HG02571 (cell line): Measurements from ENCODE around the gene GPATCH2L.

Experiments used
- ATAC-seq: cut with Tn5 transposase; IDR thresholded peaks from one replicate; pipeline ENCODE4 v1.9.1; 2021; ENCODE audit warnings: mild to moderate bottlenecking, moderate library complexity; ENCODE audit not compliant: unreplicated experiment

Gene GPATCH2L

GRCh38 chr14:76135722-76136121 lies 16.0 kb upstream of the GPATCH2L start:
- no peak for ATAC-seq

GRCh38 chr14:76136476-76137110 lies 15.1 kb upstream of the GPATCH2L start:
- no peak for ATAC-seq

- ATAC-seq, result no peak
Measured at GRCh38 chr14:76138119-76138757, 13.5 kb upstream of the GPATCH2L start.

GRCh38 chr14:76138758-76139723 lies 12.7 kb upstream of the GPATCH2L start:
- no peak for ATAC-seq

GRCh38 chr14:76143642-76144041 lies 8.1 kb upstream of the GPATCH2L start:
- no peak for ATAC-seq

- no peak for ATAC-seq
Measured at GRCh38 chr14:76146976-76147375, 4.7 kb upstream of the GPATCH2L start.

GRCh38 chr14:76149196-76149595 lies 2.5 kb upstream of the GPATCH2L start:
- no peak for ATAC-seq

- ATAC-seq, result peak; percentile 75
Measured at GRCh38 chr14:76152333-76152681, 585 bp downstream of the GPATCH2L start.

- no peak for ATAC-seq
Measured at GRCh38 chr14:76153919-76154318, 2.2 kb downstream of the GPATCH2L start.

- no peak for ATAC-seq
Measured at GRCh38 chr14:76154539-76155126, 2.9 kb downstream of the GPATCH2L start.

GRCh38 chr14:76163668-76164363 lies 12.1 kb downstream of the GPATCH2L start:
- ATAC-seq, result no peak

- ATAC-seq, result no peak
Measured at GRCh38 chr14:76168531-76168930, 16.8 kb downstream of the GPATCH2L start.

GRCh38 chr14:76169776-76170175 lies 18.1 kb downstream of the GPATCH2L start:
- ATAC-seq, result no peak

GRCh38 chr14:76174982-76175381 lies 23.3 kb downstream of the GPATCH2L start:
- no peak for ATAC-seq

GRCh38 chr14:76175942-76176341 lies 24.2 kb downstream of the GPATCH2L start:
- ATAC-seq, result no peak

- ATAC-seq, result no peak
Measured at GRCh38 chr14:76181546-76181945, 29.8 kb downstream of the GPATCH2L start.

GRCh38 chr14:76186308-76187027 lies 34.7 kb downstream of the GPATCH2L start:
- peak; percentile 53 for ATAC-seq

- no peak for ATAC-seq
Measured at GRCh38 chr14:76191297-76191696, 39.6 kb downstream of the GPATCH2L start.

- no peak for ATAC-seq
Measured at GRCh38 chr14:76193696-76194095, 42.0 kb downstream of the GPATCH2L start.

- ATAC-seq, result peak; percentile 51
Measured at GRCh38 chr14:76194327-76194726, 42.6 kb downstream of the GPATCH2L start.
